DMS53 (cell line): ENCODE measurements around the gene HDAC4.

Experiments used
- DNase-seq: peaks from one replicate; lab custom pipeline; 2025; lab: John Stamatoyannopoulos, UW

The HDAC4 gene

DNA sequence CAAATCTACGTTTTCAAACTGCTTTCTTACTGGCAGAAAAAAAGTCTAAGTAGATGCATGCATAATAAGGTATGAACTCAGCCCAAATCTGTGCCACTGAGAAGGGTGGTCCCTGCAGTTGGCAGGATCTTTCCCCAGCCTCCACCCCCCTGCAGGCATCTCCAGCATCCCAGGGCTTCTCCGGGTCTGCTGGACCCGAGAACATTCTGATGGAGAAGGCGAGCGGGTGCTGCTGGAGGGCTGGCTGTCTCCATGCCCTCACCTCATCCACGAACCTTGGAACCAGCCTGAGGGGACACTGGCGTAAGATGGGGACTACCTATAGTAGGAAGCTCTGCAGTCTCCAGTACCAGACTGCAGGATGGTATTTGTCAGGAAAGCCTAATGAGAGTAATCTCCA lies 198.9 kb downstream of the HDAC4 start:
- DNase-seq, result no peak

DNA sequence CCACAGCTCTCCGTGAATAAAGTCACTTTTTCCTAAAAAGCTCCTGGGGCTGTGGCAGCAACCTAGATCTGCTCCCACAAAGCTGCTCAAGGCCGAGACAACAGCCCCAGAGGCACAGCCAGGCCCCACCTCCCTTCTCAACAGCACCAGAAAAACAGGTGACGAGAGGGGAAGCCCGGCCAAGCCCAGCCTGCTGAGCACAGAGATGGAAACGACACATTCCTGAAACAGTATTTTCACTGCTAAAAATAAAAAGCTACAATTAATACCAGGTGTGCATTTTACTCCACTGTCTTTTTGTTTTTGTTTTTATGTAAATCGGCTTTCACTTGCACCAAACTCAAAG lies 199.3 kb downstream of the HDAC4 start:
- no peak for DNase-seq

DNA sequence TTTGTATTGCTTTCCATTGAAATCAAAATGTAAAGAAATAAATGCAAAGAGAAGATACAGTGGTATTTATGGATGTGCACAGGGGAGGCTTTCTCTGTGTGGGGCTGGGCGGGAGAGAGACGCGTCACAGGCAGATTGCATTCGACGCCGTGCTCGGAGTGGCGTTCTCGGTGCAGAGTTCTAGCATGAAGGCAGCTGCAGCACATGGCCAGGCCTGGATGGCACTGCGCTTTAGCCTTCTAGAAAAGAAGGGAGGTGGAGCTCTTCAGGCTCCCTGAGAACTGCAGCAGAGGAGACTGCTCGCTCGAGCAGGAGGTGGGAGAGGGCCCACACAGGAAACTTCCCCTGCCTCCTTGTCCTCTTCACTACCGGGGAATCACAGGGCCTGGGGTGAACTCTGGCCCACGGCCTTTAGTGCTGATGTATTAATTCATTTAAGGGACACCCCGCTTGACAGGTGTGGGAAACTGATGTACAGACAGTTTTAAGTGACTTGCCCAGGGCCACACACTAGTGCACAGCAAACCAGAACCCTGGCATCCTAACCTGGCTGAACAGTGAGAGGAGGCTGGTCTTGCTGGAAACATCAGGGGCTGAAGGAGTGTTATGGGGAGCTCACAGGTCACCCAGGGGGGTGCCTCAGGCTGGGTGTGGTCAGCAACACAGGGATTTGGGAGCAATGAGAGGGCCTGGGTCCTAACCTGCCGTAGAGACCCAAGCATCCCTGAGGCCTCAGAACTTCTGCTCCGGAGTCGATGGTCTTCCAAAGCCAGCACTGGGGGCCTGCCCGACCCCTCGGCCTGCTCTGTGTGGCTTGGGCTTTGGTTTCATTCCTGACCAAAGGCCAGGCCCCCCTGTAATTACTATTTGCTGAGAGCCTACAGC lies 199.9 kb downstream of the HDAC4 start:
- DNase-seq, result no peak

DNA sequence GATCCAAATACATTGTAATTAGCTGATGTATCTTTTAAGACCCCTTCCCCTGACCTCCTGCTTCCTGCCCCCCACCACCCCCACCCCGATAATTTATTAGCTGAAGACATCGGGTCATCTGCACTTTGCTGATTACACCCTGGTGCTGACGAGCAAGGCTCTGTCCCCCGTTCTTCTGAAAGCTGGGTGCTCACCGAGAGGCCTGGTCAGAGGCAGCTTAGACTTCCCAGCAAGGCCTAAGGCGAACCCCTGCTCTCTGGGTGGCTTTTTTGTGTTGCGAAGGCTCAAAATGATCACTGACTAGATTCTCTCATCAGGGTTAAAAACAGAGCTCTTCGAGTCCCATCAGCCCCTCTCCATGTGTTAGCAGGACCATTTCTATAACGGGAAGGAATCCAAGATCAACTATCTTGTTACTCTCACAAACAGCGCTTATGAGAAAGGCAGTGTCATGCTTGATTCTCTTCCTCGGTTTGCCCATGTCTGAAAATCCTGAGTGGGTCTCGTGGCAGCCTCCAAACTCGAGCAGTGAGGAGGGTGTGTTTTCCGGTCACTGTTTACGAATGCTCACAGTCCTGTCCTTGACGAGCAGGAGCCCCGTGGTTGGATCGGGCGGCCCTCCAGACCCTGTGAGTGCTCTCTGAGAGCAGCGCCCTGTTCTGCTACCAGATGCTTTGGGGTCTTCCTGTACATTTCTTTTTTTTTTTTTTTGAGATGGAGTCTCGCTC lies 201.6 kb downstream of the HDAC4 start:
- no peak for DNase-seq

DNA sequence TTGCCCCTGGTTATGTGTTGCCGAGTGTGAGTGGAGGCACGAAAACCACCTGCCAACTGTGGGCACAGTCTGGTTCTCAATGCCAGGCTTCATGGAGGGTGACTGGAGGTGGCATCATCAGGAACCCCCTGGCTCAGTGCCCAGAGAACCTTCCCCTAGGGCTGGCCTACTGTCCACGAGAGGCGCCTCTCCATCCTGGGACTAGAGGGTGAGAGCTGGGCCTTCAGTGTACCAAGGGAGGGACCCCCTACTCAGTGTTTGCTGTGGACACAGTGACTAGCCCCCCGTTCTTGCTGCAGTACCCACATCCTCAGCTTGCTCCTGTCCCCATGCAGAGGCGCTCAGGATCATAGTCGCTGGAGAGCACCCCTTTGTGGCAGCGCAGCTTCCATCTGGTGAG lies 202.6 kb downstream of the HDAC4 start:
- DNase-seq, result no peak

DNA sequence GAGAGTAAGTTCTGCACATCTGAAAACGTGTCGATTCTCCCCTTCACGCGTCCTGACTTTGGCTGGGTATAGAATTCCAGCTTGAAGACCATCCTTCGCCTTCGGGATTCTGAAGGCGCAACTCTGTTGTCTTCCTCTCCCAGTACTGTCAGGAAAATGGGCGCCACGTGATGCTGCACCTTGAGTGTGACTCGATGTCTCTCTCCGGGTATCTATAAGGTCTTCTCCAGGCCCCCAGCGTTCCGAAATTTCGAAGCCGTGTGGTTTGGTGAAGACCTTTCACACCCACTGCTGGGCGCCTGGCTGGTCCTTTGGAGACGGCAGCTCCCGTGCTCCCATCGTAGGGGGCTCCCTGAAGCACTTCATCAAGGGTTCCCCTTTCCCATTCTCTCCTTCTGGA lies 203.7 kb downstream of the HDAC4 start:
- DNase-seq, result no peak

DNA sequence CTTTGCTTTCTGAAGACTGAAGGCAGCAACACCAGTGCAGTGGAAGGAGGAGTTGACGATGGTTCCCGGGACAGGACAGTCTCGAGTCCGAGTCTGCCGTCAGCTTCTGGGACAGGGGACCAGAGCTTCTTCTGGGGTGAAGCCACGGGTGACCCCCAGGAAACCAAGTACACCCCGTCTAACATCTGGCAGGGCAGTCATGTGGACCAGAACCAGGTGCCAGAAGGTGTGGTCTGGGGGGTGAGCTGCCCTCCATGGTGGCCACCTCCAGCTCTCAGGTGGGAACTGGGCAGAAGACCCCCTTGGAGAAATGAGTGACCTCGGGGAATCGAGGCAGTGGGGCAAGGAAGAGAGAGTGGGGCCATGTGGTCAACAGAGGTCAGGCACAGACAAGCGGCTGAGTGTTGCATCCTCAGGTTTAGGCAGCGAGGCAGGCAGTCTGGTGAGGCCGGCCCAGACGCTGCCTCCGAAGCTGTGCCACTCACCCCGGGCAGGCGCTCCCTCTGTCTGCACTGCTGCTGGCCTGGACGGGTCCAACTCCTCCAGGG lies 204.3 kb downstream of the HDAC4 start:
- DNase-seq, result no peak

DNA sequence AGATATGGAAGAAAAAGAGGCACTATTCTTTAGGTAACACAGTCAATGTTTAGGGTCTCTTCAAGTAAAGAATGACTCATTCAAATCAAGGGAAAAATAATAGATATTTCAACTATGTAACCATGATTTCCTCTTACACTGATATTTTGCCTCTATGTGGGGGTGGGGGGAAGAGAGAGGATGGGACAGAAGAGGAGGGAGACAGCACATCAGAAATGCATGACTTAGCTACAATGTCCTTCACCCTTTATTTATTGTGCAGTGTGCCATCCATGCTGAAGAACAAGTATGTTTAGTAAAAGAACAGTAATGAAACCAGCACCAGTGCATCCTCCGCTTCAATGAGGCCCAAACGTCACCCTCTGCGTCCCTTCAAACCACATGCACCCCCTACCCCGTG lies 204.8 kb downstream of the HDAC4 start:
- no peak for DNase-seq

DNA sequence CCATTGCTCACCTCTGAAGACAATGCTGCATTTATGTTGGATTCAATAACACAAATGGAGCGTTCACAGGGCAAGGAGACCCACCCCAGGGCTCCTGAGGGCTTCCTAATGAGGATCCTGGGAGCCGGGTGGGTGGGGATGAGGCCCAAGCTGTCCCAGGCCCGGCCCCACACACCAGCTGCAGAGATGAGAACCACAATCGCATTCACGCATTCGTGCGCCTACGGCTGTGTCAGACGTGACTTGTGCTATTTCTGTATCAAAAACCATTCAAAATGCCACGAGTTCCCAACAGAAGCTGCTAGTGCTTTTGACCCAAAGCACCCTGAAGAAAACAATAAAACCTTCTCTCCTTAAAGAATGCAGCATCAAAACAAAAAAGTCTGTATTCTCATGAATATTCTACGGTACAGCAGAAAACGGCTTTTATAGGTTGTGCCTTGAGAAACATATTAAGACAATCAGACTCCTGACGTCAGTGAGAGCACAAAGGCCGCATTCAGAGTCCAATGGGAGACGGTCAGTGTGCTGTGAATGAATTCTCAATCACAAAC lies 205.4 kb downstream of the HDAC4 start:
- DNase-seq, result no peak

DNA sequence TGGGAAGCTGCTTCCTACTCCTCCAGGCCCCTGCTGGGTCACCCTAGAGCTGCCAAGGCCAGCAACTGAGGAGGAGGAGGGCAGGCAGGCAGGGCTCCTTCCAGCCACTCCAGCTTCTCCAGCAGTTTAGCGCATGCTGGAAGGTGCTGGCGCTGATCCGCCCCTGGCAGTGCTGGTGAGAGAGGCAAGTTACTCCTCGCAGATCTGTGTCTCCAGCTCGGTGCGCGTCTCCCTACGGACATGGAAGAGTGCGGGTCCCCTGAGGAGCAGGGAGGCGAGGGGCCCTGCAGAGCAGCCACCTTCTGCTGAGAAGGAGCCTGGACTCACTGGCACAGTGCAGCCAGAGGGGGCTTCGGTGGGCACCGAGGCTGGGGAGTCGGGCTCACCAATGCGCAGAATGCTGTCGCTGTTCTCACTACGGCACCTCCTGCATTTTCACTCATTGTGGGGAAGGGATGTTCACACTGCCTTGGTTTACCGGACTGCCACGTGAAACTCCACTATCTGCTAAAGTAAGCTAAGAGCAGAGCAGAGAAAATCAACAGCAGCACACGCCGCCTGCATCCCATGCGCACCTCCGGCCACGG lies 206.0 kb downstream of the HDAC4 start:
- no peak for DNase-seq

DNA sequence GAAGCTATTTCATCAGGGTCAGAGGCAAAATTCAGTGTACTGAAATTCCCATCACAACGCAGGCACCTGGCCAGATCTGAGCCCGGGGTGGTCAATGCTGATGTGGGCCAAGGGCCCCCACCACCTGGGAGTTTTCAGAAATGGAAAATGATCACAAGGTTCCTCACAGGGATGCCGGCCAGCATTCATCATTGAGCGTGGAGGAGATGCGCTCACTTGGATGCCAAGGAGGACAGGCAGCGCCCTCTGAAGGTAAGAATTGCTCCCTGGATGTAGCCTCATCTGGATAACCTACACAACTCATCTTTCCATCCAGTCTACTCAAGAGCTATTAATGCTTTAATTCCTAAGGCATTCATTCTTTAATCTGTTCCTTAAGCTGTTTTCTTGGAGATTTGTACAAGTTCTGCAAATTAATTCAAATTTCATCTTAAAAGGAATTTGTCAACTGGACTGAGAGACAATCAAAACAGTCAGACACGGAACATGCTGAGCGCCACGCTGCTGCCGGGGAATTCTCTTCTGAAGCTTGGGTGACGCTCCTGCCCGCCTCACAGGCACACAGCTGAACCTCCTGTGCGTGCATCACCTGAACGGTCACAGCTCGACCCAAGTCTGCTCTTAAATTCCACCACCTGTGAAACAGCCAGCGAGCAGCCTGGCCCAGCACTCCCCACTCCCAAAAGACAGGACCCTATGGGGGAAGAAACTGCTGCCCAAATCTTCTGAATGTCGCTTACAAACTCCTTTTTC lies 206.7 kb downstream of the HDAC4 start:
- peak; percentile 17 for DNase-seq

DNA sequence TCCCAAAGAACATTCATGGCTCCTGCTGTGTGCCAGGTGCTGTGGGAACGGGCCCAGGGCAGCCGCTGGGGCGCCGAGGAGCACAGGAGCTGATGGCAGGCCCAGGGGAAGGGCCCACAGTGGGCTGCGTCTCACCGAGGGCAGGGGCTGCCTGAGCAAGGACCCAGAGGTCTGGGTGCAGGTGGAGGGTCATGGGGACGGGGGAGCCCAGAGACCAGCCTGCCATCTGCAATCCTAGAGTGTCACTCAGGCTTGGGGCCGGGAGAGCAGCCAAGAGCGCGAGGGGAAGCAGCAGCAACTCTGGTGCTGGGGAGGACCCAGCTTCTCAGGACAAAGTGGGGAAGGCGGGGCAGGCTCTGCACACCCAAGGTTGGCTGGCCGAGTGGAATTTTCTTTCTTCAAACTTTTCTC lies 207.4 kb downstream of the HDAC4 start:
- no peak for DNase-seq

DNA sequence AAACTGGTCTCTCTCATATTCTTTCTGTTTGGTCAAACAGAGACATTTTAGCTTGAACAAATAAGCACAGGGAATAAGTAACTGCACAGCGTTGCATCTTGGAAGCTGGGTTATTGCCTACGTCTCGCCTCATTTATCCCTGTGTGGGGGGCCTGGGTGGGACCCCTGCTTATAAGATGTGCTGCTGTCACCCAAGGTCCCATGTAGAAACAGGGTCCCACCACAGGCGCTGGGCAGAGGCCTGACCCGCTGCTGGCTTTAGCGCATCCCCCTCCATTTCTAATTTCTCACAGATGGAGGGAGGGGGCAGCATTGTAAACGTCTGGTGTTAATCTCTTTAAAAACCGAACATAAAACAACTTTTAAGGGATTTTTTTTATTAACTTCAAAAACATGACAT lies 207.8 kb downstream of the HDAC4 start:
- DNase-seq, result no peak

DNA sequence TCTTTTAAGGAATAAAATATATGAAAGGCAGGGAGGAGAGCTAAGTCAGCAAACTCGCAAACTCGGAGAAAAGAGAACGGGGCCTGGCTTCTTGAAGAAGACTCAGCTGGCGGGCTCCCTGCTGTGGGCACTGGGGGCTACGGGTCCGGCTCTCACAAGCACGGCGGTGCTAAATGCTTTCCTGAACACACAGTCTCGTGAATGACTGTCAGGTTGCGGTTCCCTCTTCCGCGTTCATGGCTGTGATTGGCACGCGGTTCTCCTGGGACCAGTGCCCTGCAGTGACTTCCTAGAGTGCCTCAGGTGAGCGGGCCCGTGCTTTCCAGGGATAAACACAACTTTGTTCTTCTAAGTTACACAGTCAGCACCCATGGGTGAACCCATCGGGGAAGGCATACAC lies 208.4 kb downstream of the HDAC4 start:
- DNase-seq, result no peak

DNA sequence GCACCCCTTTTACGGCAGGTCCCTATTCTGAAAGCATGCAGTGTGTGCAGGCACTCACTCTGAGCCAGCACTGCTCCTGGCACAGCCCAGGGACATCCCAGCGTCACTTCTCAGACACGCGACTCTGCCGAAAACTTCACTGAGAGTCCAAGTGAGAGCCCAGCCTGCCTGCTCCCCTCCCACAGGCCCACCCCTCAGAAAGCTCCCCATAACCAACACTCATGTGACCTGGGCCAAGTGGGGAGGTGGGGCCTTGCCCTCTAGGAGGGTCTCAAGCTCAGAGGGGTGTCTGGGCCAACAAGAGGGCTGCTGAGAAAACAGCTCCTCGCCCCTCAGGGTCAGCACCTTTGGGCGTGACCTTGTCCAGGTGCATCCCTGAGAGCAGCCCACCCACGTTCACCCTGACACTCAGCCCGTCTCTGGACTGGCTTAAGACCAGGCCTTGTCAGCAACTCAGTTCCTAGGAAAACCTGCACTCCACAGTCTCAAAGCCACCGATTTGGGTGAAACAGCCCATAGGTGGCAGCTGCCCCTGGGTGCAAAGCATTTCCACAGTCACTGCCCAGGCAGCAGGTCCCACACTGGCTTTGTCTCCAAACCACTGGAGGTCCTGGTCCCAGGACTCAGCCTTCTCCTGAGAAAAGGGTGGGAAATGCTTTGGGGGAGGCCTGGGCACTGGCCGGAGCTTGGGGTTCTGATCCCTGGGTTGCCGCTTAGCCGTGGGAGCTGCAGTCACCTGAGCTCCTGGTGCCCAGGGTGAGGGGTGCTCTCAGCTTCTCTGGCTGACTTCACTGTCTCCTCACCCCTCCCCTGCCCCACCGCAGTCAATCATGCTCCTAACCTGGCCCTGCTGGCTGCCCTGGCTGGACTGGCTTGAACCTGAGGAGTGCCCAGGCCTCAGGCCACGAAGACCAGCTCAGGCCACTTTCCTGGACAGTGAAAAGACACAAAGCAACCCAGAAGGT lies 209.6 kb downstream of the HDAC4 start:
- no peak for DNase-seq

DNA sequence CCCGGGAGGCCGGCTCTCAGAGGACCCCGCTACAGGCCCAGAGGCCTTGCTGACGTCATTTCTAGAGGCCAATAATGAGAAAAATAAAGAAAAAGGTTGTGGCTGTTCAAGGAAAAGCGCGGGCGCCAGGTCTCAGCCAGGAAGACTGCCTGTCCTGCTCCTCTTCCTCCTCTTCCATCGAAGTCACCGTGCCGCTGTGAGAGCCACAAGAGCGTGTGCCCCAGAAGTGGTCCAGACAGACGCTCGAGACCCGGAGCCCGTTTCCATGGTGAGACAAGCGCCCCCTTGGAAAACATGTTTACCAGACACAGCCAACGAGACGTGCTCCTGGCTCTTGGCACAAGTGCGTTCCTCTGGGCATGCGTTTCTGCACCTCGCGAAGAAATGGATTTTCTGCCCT lies 210.5 kb downstream of the HDAC4 start:
- DNase-seq, result no peak

DNA sequence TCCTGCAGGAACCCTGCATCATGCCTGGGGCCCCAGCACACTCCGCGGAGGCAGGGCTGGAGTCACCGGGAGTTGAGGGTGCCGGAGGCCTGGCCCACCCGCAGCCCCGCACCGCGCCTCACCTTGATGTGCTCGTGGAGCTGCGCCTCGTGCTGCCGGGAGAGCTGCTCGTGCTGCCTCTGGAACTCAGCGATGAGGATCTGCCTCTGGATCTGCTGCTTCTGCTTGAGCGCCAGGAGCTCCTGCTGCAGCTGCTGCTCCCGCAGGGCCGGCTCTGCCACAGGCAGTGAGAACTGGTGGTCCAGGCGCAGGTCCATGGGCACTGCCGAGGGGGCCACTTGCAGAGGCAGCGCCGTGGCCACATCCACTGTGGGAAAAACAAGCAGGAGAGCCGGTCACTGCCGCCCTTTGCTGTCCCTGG lies 211.1 kb downstream of the HDAC4 start:
- DNase-seq, result no peak

DNA sequence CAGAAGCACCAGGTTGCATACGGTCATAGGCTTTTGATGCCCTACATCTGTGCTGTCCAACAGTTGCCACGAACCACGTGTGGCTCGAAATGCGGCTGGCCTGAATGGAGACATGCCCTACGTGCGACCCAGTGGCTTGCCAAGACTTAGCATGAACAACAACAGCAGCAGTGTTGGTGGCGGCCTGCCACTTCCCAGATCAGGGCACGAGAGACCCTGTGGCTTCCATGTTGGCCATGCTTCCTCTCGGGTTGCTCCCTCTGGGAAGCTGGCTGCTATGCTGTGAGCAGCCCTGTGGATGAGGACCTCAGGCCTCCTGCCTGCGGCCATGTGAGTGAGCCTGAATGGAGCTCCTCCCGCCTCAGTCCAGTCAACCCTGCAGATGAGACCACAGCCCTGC lies 212.3 kb downstream of the HDAC4 start:
- no peak for DNase-seq

DNA sequence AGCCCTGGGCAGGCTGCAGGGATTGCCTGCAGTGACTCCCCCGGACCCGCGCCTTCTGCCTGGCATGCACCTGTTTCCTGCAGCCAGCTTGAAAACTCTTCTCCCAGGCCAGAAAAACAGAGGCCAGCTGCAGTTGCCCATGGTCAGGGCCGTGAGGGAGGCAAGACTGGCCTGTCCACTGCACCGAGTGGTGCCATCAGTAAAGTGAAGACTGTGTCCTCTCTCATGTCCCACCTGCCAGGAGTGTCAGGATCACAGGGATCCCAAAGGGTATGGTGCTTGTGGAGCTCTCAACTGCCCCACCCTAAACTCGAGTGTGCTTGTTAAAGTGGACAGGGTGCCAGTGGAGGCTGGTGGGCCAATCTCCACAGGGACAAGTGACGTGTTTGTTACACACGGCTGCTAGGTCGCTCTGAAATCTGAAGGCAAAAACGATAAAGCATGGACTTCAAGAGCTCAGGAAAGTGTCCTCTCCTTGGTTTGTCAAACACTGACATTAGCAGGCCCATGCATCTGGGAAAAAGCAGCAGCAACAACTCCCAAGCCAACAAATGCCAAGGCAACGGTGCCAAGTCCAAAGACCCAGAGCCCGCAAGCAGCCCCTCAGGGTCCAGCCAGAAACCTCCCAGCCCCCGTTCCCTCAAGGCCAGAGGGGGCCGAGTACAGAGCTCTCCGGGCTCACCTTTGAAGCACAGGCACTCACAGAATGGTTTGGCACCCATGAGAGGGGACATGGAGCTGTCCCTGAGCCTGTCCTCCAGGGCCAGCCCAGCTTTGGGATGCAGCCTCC lies 213.2 kb downstream of the HDAC4 start:
- DNase-seq, result no peak
